ENCODE measurements around the gene SEH1L. TPM values are rescaled to one million over a fixed set of nuclear protein-coding genes. Genes with fewer than 3 reads are reported as not detected.

Gene SEH1L
- total RNA-seq, 1 donor from 2014 or later: 37.5 TPM

DNA sequence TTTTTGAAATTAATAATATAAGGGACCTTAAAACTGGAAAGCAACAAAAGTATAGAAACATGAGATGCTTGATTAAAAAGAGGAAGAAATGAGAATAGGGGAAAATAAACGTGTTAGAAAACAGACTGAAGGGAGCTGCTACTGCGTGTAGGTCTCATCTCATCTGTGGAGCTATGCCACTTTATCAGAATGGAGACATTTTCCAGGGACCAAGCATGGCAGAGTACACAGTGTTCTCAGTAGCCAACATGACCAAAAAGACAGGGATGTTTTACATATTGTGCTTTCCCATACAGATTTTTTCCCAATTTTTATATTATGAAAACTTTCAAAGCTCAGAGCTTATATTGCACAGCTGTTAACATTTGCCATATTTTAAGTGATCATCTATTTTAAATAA, 66.4 kb downstream of the SEH1L start:
- no peak for DNase-seq (ENCODE audit: low spot score)
- TF ChIP-seq, protein P1, sequence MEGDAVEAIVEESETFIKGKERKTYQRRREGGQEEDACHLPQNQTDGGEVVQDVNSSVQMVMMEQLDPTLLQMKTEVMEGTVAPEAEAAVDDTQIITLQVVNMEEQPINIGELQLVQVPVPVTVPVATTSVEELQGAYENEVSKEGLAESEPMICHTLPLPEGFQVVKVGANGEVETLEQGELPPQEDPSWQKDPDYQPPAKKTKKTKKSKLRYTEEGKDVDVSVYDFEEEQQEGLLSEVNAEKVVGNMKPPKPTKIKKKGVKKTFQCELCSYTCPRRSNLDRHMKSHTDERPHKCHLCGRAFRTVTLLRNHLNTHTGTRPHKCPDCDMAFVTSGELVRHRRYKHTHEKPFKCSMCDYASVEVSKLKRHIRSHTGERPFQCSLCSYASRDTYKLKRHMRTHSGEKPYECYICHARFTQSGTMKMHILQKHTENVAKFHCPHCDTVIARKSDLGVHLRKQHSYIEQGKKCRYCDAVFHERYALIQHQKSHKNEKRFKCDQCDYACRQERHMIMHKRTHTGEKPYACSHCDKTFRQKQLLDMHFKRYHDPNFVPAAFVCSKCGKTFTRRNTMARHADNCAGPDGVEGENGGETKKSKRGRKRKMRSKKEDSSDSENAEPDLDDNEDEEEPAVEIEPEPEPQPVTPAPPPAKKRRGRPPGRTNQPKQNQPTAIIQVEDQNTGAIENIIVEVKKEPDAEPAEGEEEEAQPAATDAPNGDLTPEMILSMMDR (IDR thresholded peaks at IDR 0.05): no peak
- no peaks in the 10 kb centered on the region for H3K27me3 Mint-ChIP-seq (ENCODE audit: low read depth)
- H3K4me1 Mint-ChIP-seq (ENCODE audit: low read depth): no peaks in the 10 kb centered on the region
- no peak overlapping the region for H3K4me3 Mint-ChIP-seq (ENCODE audit: unreplicated experiment)
- no peaks in the 10 kb centered on the region for H3K9me3 Mint-ChIP-seq (ENCODE audit: low read depth)
- H3K27ac Mint-ChIP-seq (ENCODE audit: unreplicated experiment): no peak overlapping the region
- peaks cover 22% of the 10 kb centered on the region for H3K36me3 Mint-ChIP-seq (ENCODE audit: low read depth)

DNA sequence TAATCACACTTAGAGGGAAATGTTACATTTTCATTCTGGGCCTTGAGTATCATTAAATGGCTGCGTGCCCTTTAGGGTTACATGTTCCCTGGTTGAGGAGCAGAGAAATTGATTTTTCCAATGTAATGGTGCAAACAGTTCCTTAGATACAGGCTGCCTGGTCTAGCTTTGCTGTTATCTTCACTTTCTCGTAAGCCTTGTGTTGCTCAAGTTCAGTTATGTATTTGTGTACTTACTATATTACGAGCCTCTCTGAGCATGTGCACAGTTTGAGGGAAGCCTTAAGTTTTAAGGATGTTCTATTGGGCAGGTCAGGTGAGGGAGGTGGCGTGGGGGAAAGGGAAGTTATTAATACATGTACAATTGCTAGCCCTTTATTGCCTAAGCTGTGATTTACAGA, 67.0 kb downstream of the SEH1L start:
- Mint-ChIP-seq H3K27me3 (ENCODE audit: low read depth) (no peaks in the 10 kb centered on the region), H3K4me3 (ENCODE audit: unreplicated experiment) (no peak overlapping the region), H3K27ac (ENCODE audit: unreplicated experiment) (no peak overlapping the region), H3K4me1 (ENCODE audit: low read depth) (no peaks in the 10 kb centered on the region), H3K36me3 (ENCODE audit: low read depth) (peaks cover 22% of the 10 kb centered on the region), H3K9me3 (ENCODE audit: low read depth) (no peaks in the 10 kb centered on the region)
- DNase-seq (ENCODE audit: low spot score): no peak
- TF ChIP-seq, protein P1 (IDR thresholded peaks at IDR 0.05): no peak

DNA sequence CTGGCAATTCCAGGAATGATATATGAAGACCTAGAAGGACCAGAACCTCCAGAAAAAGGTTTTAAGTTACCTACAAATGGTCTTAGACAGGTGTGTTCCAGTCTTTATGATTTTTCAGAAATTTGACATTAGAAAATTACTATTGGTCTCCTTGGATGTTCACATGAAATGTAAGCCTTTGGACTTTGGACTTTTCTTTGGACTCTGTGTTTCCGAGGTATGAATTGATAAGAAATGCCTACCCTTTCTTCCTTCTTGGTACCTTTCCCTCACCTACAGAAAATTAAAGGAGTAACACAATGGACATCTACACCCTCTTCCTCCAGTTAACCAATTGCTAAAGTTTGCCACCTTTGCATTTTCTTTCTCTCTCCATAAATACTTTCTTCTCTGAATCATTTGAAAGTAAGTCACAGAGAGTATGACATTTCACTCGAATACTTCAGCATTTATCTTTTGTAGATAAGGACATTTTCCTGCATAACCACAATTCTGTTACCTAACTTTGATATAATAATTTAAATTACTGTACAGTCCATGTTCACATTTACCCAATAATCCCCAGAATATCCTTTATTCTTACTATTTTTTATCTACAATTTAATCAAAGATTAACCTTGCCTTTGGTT, 69.5 kb downstream of the SEH1L start:
- TF ChIP-seq, protein P1 (IDR thresholded peaks at IDR 0.05): no peak
- H3K4me3 Mint-ChIP-seq (ENCODE audit: unreplicated experiment): no peak overlapping the region
- no peak overlapping the region for H3K27ac Mint-ChIP-seq (ENCODE audit: unreplicated experiment)
- peaks cover 36% of the 10 kb centered on the region for H3K36me3 Mint-ChIP-seq (ENCODE audit: low read depth)
- no peak for DNase-seq (ENCODE audit: low spot score)
- no peaks in the 10 kb centered on the region for H3K4me1 Mint-ChIP-seq (ENCODE audit: low read depth)
- no peaks in the 10 kb centered on the region for H3K27me3 Mint-ChIP-seq (ENCODE audit: low read depth)
- H3K9me3 Mint-ChIP-seq (ENCODE audit: low read depth): no peaks in the 10 kb centered on the region

DNA sequence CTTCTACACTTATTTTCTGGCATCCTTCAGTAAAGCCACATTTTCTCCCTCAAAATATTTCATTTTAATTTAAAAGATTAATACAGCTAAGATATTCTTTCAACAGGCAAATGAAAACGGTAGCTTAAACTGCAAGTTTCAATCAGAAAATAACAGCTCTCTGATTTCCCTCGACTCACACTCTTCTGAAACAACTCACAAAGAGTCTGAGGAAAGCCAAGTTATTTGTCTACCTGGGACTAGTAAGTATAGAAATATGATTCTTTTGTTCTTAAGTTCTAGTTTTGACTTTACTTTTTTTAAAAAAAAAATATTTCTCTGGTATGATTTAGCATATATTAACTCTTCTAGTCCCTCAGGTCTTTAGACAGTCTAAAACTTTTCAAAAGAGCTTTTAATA, 70.6 kb downstream of the SEH1L start:
- Mint-ChIP-seq H3K36me3 (ENCODE audit: low read depth) (peaks cover 41% of the 10 kb centered on the region), H3K27ac (ENCODE audit: unreplicated experiment) (no peak overlapping the region), H3K27me3 (ENCODE audit: low read depth) (no peaks in the 10 kb centered on the region), H3K4me1 (ENCODE audit: low read depth) (no peaks in the 10 kb centered on the region), H3K9me3 (ENCODE audit: low read depth) (peaks cover 7% of the 10 kb centered on the region), H3K4me3 (ENCODE audit: unreplicated experiment) (no peak overlapping the region)
- DNase-seq (ENCODE audit: low spot score): no peak
- TF ChIP-seq, protein P1 (IDR thresholded peaks at IDR 0.05): no peak

DNA sequence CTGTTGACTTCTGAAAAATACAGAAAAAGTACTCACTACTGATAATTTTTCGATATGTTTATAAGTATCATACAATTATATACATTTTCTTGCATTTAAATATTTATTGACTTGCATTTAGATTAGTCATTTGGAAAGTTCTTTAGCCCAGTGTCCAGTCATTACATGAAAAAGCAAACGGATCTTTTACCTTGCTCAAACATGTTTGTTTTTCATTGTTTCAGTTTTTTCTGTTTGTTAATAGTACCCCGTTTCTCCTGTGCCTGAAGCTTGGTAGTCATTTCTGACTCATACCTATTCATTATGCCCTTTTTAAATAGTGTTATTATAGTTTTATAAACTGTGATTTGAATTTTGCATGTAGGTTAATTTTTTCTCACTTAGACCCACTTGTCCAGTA, 71.5 kb downstream of the SEH1L start:
- Mint-ChIP-seq H3K36me3 (ENCODE audit: low read depth) (peaks cover 42% of the 10 kb centered on the region), H3K27ac (ENCODE audit: unreplicated experiment) (no peak overlapping the region)

More for the DNA sequence above, 71.5 kb downstream of the SEH1L start:
- H3K4me1 Mint-ChIP-seq (ENCODE audit: low read depth): no peaks in the 10 kb centered on the region
- H3K27me3 Mint-ChIP-seq (ENCODE audit: low read depth): no peaks in the 10 kb centered on the region
- H3K9me3 Mint-ChIP-seq (ENCODE audit: low read depth): peaks cover 7% of the 10 kb centered on the region
- DNase-seq (ENCODE audit: low spot score): no peak
- TF ChIP-seq, protein P1 (IDR thresholded peaks at IDR 0.05): no peak
- H3K4me3 Mint-ChIP-seq (ENCODE audit: unreplicated experiment): no peak overlapping the region
